Activated naive CD4-positive, alpha-beta T cell treated with anti-CD3 and anti-CD28 coated beads, Interleukin-2, amount 10 ng/mL, durations not matched to agents 7 days and 5 days (primary cell): Measurements from ENCODE around the gene F7.

Experiments
- CTCF ChIA-PET: fragments of 350-600 bp; sonication (Branson Sonifier 250); formaldehyde crosslinking; loops from one replicate; lab custom pipeline; 2021; ENCODE audit warnings: antibody characterized with exemption; lab: Charles Lee
- DNase-seq: peaks from one replicate; pipeline ENCODE4 v3.0.0-alpha.2; 2020
- H3K27ac Mint-ChIP-seq: one replicate; pipeline ENCODE4 v1.8.0; 2021; ENCODE audit warnings: mild to moderate bottlenecking, moderate library complexity, mixed read lengths
- H3K27me3 Mint-ChIP-seq: one replicate; pipeline ENCODE4 v1.8.0; 2021; ENCODE audit warnings: mild to moderate bottlenecking, mixed read lengths
- H3K36me3 Mint-ChIP-seq: one replicate; pipeline ENCODE4 v1.8.0; 2021; ENCODE audit warnings: mixed read lengths
- H3K4me1 Mint-ChIP-seq: one replicate; pipeline ENCODE4 v1.8.0; 2021; ENCODE audit warnings: mixed read lengths
- H3K4me3 Mint-ChIP-seq: one replicate; pipeline ENCODE4 v1.8.0; 2021; ENCODE audit warnings: mild to moderate bottlenecking, moderate library complexity, mixed read lengths
- H3K9me3 Mint-ChIP-seq: one replicate; pipeline ENCODE4 v1.8.0; 2021; ENCODE audit warnings: mixed read lengths

F7 gene

GRCh38 chr13:113169277-113170272, 64.0 kb downstream of the F7 start:
- H3K4me3 Mint-ChIP-seq, result no peak overlapping the region
- no peak overlapping the region for H3K27ac Mint-ChIP-seq
- CTCF ChIA-PET, result no interaction called here
- no peak for DNase-seq
- H3K36me3 Mint-ChIP-seq, result peaks cover 38% of the 10 kb centered on the region
- H3K4me1 Mint-ChIP-seq, result peaks cover 31% of the 10 kb centered on the region
- H3K9me3 Mint-ChIP-seq, result no peaks in the 10 kb centered on the region
- no peaks in the 10 kb centered on the region for H3K27me3 Mint-ChIP-seq
